Right lobe of liver (tissue), 4 donors: ENCODE measurements around the gene RSRC1.
"Not testable (repeated sequence)": the region's sequence is repeated elsewhere in the genome, so short reads cannot be mapped to it uniquely, and the experiment has no call there.

Experiments
- CTCF ChIP-seq, 4 donors: fragments of 200-600 bp in 3 of 4; fragments of 450-650 bp in 1 of 4; IDR thresholded peaks; one replicate each; pipeline versions ENCODE4 v1.5.1 to v1.8.0; 2016 to 2022; ENCODE audit warnings: antibody characterized with exemption in 4 of 4, mild to moderate bottlenecking in 2 of 4
- POLR2A ChIP-seq: fragments of 450-650 bp; IDR thresholded peaks from one replicate; pipeline ENCODE4 v1.6.1; 2017; ENCODE audit warnings: antibody characterized with exemption, mild to moderate bottlenecking
- donor health status: DM: no; HTN: no; CAD: no.
- donor health status: DM: no; HTN: no; CAD: no.
- donor health status: DM: no; HTN: yes; CAD: no.

- TF ChIP-seq CTCF (IDR thresholded peaks at IDR 0.05); POLR2A: not testable (repeated sequence)
Observed at GRCh38 chr3:158408518-158408897, 298.6 kb downstream of the RSRC1 start.
